Loucy (cell line): Measurements from ENCODE around the gene CDH13.

Experiments used
- EZH2phosphoT487 ChIP-seq: fragments of 200-600 bp; IDR thresholded peaks from 2 replicates; pipeline ENCODE4 v1.6.1; 2018; ENCODE audit warnings: antibody characterized with exemption, mild to moderate bottlenecking, moderate library complexity, borderline replicate concordance
- TF ChIP-seq, protein P1 (sequence below): fragments of 200-600 bp; sonication (generic); conservative IDR thresholded peaks from 2 replicates; pipeline ENCODE4 v1.5.1; 2014; ENCODE audit warnings: mild to moderate bottlenecking, antibody characterized with exemption, low read length

DNA sequence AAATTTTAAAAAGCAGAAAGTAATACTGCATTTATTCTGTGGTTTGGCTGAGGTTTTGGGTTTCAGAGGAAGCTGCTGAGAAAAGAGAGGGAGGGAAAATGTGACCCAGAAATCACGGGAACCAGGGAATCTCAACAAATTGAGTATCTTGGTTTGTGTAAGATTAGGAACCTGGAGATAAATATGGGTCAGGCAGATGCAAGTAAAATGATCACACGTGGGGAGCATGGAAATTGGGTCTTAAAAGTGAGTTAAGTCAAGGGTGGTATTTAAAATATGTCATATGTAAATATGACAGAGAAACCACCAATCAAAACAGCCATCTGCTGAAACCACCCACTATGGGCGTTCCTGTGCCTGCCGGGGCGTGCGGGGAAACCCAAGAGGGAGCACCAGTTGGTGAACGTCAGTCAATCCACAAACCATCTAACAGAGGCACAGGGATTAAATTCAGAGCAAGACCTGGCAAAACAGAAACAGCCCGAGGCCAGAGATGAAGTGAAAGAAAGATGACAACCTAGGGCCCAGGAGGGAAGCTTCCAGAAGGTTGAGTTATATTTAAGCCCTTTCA lies 33.4 kb downstream of the CDH13 start:
- TF ChIP-seq, protein P1, sequence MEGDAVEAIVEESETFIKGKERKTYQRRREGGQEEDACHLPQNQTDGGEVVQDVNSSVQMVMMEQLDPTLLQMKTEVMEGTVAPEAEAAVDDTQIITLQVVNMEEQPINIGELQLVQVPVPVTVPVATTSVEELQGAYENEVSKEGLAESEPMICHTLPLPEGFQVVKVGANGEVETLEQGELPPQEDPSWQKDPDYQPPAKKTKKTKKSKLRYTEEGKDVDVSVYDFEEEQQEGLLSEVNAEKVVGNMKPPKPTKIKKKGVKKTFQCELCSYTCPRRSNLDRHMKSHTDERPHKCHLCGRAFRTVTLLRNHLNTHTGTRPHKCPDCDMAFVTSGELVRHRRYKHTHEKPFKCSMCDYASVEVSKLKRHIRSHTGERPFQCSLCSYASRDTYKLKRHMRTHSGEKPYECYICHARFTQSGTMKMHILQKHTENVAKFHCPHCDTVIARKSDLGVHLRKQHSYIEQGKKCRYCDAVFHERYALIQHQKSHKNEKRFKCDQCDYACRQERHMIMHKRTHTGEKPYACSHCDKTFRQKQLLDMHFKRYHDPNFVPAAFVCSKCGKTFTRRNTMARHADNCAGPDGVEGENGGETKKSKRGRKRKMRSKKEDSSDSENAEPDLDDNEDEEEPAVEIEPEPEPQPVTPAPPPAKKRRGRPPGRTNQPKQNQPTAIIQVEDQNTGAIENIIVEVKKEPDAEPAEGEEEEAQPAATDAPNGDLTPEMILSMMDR: no peak
- TF ChIP-seq EZH2phosphoT487: no peak
